ENCODE measurements around the gene FOXA1.

GRCh38 chr14:37597914-37598746 is 3.1 kb upstream of the FOXA1 start:
- TF ChIP-seq CTCF (IDR thresholded peaks at IDR 0.05) (no peak), POLR2A (IDR thresholded peaks at IDR 0.05) (no peak)

Measured in gastroesophageal sphincter (tissue), 3 donors.